HepG2 (cell line): ENCODE measurements around the gene ZNF865. TPM values are rescaled to one million over a fixed set of nuclear protein-coding genes. Genes with fewer than 3 reads are reported as not detected.

Experiments used
- DBP ChIP-seq: sonication (generic); formaldehyde crosslinking; IDR thresholded peaks from 2 replicates; pipeline ENCODE4 v1.4.0; 2020; ENCODE audit warnings: missing genetic modification reagents; ENCODE audit errors: not compliant biosample characterization
- ELF3 ChIP-seq: IDR thresholded peaks from 2 replicates; pipeline ENCODE4 v1.6.1; 2016; ENCODE audit warnings: missing genetic modification reagents, missing compliant biosample characterization
- KAT2B ChIP-seq: fragments of 150-350 bp; IDR thresholded peaks from 2 replicates; pipeline ENCODE4 v1.6.1; 2014; ENCODE audit warnings: low read depth, low read length, borderline replicate concordance
- MYNN ChIP-seq: sonication (generic); formaldehyde crosslinking; IDR thresholded peaks from 2 replicates; pipeline ENCODE4 v1.4.0; 2020; ENCODE audit warnings: mild to moderate bottlenecking, low read depth, missing genetic modification reagents
- NCOA2 ChIP-seq: sonication (generic); formaldehyde crosslinking; IDR thresholded peaks from 2 replicates; pipeline ENCODE4 v1.8.0; 2022; ENCODE audit warnings: inconsistent platforms
- NFE2L1 ChIP-seq: sonication (generic); formaldehyde crosslinking; IDR thresholded peaks from 2 replicates; pipeline ENCODE4 v1.4.0; 2020; ENCODE audit warnings: missing genetic modification reagents, mild to moderate bottlenecking, borderline replicate concordance
- NFIB ChIP-seq: sonication (generic); formaldehyde crosslinking; IDR thresholded peaks from 2 replicates; pipeline ENCODE4 v1.9.0; 2021; ENCODE audit warnings: missing genetic modification reagents, mild to moderate bottlenecking, borderline replicate concordance
- POLR2A ChIP-seq, 2 experiments: IDR thresholded peaks; 2 replicates each; pipeline ENCODE4 v1.6.1; 2011; ENCODE audit warnings: low read depth in 2 of 2, low read length in 2 of 2, mild to moderate bottlenecking in 1 of 2, moderate library complexity in 1 of 2; ENCODE audit not compliant: insufficient read depth in 1 of 2
- PREB ChIP-seq: sonication (generic); formaldehyde crosslinking; IDR thresholded peaks from 2 replicates; pipeline ENCODE4 v1.4.0; 2020; ENCODE audit warnings: missing genetic modification reagents
- SIN3A ChIP-seq: IDR thresholded peaks from 2 replicates; pipeline ENCODE4 v1.6.1; 2011; ENCODE audit warnings: low read depth, mild to moderate bottlenecking, control low read depth, low read length, borderline replicate concordance
- SOX5 ChIP-seq: IDR thresholded peaks from 2 replicates; pipeline ENCODE4 v1.6.1; 2016; ENCODE audit warnings: borderline replicate concordance
- TBX2 ChIP-seq: sonication (generic); formaldehyde crosslinking; IDR thresholded peaks from 2 replicates; pipeline ENCODE4 v1.5.0; 2020; ENCODE audit warnings: missing genetic modification reagents, mild to moderate bottlenecking, borderline replicate concordance
- THAP8 ChIP-seq: sonication (generic); formaldehyde crosslinking; IDR thresholded peaks from 2 replicates; pipeline ENCODE4 v1.5.1; 2020; ENCODE audit warnings: missing genetic modification reagents, mild to moderate bottlenecking, borderline replicate concordance
- TSC22D2 ChIP-seq: sonication (generic); formaldehyde crosslinking; IDR thresholded peaks from 2 replicates; pipeline ENCODE4 v1.5.1; 2020; ENCODE audit warnings: missing genetic modification reagents, mild to moderate bottlenecking, borderline replicate concordance
- ZNF207 ChIP-seq: fragments of 450-650 bp; IDR thresholded peaks from 2 replicates; pipeline ENCODE4 v1.6.1; 2016; ENCODE audit warnings: antibody characterized with exemption, borderline replicate concordance
- ZNF614 ChIP-seq: IDR thresholded peaks from 2 replicates; pipeline ENCODE4 v1.6.1; 2018; ENCODE audit warnings: missing biosample characterization, missing genetic modification reagents, inconsistent platforms, borderline replicate concordance
- ZNF660 ChIP-seq: sonication (generic); formaldehyde crosslinking; IDR thresholded peaks from 2 replicates; pipeline ENCODE4 v1.5.1; 2020; ENCODE audit warnings: mild to moderate bottlenecking, low read depth, missing genetic modification reagents, borderline replicate concordance
- ZNF788 ChIP-seq: sonication (generic); formaldehyde crosslinking; IDR thresholded peaks from 2 replicates; pipeline ENCODE4 v1.5.0; 2020; ENCODE audit warnings: mild to moderate bottlenecking, missing genetic modification reagents, borderline replicate concordance
- ZNF790 ChIP-seq: sonication (generic); formaldehyde crosslinking; IDR thresholded peaks from 2 replicates; pipeline ENCODE4 v1.8.0; 2022; ENCODE audit warnings: missing genetic modification reagents, mild to moderate bottlenecking, borderline replicate concordance
- ZNF841 ChIP-seq: sonication (generic); formaldehyde crosslinking; IDR thresholded peaks from 2 replicates; pipeline ENCODE4 v1.8.1; 2023; ENCODE audit warnings: missing genetic modification reagents, borderline replicate concordance
- polyA plus RNA-seq, 8 experiments: library from polyadenylated mRNA; depleted of rRNA in 3 of 8; stranded (reverse) in 7 of 8; unstranded in 1 of 8; fragments of >200 nt; fragmentation: Illumina TruSeq in 4 of 8; extraction: Trizol in 4 of 8; gene quantifications; 2 replicates each; pipeline versions ENCODE4 v1.2.1 to v1.2.3, GENCODE V29; 2011 to 2016; ENCODE audit warnings: low read depth in 4 of 8, missing spikeins in 1 of 8, mixed read lengths in 1 of 8; ENCODE audit not compliant: insufficient read depth in 1 of 8
- total RNA-seq, 5 experiments: library from RNA; depleted of rRNA; stranded (reverse); fragments of >200 nt; fragmentation: Illumina TruSeq; extraction: Trizol; gene quantifications; 2 replicates each; pipeline ENCODE4 v1.2.3, GENCODE V29; 2016; ENCODE audit warnings: low read depth in 1 of 5
- TF ChIP-seq, protein P1 (sequence below): sonication (generic); formaldehyde crosslinking; IDR thresholded peaks from 2 replicates; pipeline ENCODE4 v1.4.0; 2020; ENCODE audit warnings: missing genetic modification reagents
- TF ChIP-seq, protein P2 (sequence below): sonication (generic); formaldehyde crosslinking; IDR thresholded peaks from 2 replicates; pipeline ENCODE4 v1.4.0; 2020; ENCODE audit warnings: missing genetic modification reagents, borderline replicate concordance

Gene ZNF865
- total and polyA plus RNA-seq, 2 of the 13 experiments (the other 11 are each of a cell fraction or from before 2014, with no cell fraction given) = 0.93 to 1.0 TPM

DNA sequence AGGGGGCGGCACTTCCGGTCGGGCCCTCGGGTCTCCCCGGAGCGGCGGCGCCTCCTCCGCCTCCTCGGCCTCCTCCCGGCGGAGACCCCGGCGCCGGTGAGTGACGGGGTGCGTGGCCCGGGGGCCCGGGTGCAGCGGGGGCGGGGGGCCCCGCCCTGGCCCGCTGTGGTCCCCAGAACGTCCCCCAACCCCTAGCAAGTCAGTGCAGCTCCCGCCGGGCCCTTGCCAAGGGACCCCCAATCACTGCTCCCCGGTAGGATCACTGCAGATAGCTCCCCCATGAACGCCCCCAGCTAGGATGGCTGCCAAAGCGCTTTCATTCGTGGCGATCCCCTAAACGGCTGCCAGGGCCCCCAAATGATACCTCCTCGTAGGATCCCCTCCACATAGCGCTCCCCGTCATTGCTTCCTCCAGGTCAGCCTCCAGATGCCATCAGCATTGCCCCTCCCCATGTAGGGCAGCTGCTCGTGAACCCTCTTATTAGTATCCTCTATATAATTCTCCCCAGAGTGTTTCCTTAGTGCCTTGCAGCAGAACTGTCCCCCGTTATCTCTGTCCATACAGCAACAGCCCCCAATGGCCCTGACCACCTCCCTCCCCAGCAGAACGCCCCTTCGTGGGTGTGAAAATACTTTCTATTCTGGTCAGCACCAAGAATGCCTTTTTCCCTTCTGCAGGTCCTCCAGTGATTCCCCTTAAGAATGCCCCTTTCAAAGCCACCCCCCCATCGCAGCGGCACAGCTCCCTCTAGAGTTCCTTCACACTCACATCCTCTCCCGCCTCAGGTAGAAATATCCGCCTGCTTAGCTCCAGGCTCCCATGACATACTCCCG, at the start of gene ZNF865 (continued):
- no peak for TF ChIP-seq TSC22D2
- no peak for TF ChIP-seq ZNF207
- no peak for TF ChIP-seq ZNF841
- no peak for TF ChIP-seq POLR2A (IDR thresholded peaks at IDR 0.05; ENCODE audit: insufficient read depth in 1 of 2, low read depth in 2 of 2, low read length in 2 of 2)
- TF ChIP-seq, protein P1, sequence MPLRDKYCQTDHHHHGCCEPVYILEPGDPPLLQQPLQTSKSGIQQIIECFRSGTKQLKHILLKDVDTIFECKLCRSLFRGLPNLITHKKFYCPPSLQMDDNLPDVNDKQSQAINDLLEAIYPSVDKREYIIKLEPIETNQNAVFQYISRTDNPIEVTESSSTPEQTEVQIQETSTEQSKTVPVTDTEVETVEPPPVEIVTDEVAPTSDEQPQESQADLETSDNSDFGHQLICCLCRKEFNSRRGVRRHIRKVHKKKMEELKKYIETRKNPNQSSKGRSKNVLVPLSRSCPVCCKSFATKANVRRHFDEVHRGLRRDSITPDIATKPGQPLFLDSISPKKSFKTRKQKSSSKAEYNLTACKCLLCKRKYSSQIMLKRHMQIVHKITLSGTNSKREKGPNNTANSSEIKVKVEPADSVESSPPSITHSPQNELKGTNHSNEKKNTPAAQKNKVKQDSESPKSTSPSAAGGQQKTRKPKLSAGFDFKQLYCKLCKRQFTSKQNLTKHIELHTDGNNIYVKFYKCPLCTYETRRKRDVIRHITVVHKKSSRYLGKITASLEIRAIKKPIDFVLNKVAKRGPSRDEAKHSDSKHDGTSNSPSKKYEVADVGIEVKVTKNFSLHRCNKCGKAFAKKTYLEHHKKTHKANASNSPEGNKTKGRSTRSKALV (CRISPR knock-in tag) = no peak
- no peak for TF ChIP-seq NCOA2 (CRISPR knock-in tag)
- 0 out of 2 replicates have a peak, but pooled peaks have one; percentile 2 for TF ChIP-seq SOX5 (CRISPR knock-in tag)
- TF ChIP-seq NFE2L1 (CRISPR knock-in tag) = no peak; the same call in 1 of the 2 replicates
- peak; percentile 37; the same call in 1 of the 2 replicates for TF ChIP-seq ZNF788 (CRISPR knock-in tag)
- TF ChIP-seq TBX2 (CRISPR knock-in tag) = peak; percentile 33; the same call in 1 of the 2 replicates
- TF ChIP-seq MYNN (CRISPR knock-in tag) = no peak
- TF ChIP-seq SIN3A = peak; percentile 43; the same call in 1 of the 2 replicates
- no peak for TF ChIP-seq ZNF790 (CRISPR knock-in tag)
- TF ChIP-seq ZNF660 = no peak
- no peak for TF ChIP-seq DBP
- no peak for TF ChIP-seq PREB (CRISPR knock-in tag)
- no peak for TF ChIP-seq KAT2B
- no peak for TF ChIP-seq NFIB (CRISPR knock-in tag)
- TF ChIP-seq, protein P2, sequence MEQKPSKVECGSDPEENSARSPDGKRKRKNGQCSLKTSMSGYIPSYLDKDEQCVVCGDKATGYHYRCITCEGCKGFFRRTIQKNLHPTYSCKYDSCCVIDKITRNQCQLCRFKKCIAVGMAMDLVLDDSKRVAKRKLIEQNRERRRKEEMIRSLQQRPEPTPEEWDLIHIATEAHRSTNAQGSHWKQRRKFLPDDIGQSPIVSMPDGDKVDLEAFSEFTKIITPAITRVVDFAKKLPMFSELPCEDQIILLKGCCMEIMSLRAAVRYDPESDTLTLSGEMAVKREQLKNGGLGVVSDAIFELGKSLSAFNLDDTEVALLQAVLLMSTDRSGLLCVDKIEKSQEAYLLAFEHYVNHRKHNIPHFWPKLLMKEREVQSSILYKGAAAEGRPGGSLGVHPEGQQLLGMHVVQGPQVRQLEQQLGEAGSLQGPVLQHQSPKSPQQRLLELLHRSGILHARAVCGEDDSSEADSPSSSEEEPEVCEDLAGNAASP (CRISPR knock-in tag) = no peak
- no peak for TF ChIP-seq THAP8 (CRISPR knock-in tag)
- TF ChIP-seq ELF3 (CRISPR knock-in tag) = peak; percentile 5; the same call in 1 of the 2 replicates
- TF ChIP-seq ZNF614 (CRISPR knock-in tag) = no peak
